Suppressor macrophage treated with lipopolysaccharide for 1 hour (primary cell): ENCODE measurements around the gene APOL3.
"Not testable (repeated sequence)": the region's sequence is repeated elsewhere in the genome, so short reads cannot be mapped to it uniquely, and the experiment has no call there.

Source experiments
- DNase-seq, 3 donors: peaks; one replicate each; pipeline ENCODE4 v3.0.0-alpha.2; 2020 to 2022

APOL3 gene

DNA sequence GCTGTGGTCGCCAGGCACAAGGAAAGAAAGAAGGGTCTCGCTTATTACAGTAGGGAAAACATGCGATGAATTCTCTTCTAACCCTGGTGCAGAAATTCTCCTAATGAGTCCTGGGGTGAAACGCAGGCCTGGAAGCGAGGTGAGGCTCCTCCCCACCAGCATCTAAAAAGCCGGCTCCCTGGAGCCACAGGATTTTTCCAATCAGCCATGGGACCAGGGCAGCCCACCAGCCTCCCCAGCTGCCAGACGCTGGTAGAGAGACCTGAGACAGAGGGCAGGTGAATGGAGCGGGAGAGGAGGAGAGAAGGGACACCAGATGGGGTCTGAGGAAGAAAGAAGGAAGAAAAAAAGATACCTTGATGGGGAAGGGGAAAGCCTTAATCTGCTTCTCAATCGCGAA, 28.6 kb downstream of the APOL3 start:
- DNase-seq: no peak

DNA sequence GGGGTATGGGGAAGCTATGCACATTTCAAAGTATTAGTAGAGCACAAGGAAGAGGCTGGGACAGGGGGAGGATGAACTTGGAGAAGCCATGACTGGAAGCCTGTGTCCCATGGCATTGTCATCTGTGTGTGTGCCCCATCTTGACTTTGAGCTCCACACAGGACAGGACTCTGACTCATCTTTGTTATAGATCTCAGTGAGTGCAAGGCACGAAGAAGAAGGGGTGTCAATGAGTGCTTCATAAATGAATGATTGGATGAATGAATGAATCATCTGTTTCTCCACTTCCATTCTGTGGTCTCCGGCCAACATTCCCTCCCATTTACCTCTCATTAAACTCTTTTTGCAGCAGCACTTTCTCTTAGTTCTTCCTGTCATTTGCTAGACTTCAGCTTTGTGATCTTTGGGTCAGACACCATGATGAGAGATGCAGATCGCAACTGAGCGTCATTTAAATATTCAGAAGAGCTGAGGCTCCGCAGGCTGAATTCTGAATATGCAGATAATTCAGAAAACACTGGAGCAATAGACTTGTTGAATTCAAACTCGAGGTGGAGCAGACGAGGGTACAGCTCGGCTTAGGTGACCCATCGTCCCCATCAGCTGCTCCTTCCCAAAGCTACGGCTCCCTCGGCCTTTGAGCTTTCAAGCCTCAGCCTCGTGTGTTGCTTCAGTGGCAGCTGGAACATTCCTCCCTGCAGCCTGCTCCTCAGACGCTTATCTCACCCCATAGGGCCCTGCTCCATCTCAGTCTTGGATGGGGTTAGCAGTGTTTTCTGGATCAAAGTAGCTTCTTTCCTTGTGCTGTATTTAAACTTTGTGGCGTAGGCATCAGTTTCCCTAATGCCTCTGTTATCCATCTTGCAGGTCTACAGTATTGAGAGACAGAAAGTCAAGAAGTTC, 30.8 kb downstream of the APOL3 start:
- DNase-seq: no peak

DNA sequence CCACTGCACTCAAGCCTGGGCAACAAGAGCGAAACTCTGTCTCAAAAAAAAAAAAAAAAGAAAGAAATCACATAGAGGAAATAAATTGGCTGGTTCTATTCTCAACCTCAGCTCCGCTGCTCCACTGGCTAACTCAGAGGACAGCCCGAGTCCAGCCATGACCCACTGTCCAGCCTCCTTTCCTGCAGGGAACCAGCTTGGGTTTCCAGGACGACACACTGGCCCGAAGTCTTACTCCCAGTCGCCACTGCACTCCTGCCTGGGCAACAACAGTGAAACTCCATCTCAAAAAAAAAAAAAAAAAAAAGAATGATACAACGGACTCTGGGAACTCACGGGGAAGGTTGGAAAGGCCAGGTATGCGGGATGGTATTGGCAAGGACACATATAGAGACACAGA, 31.5 kb downstream of the APOL3 start:
- DNase-seq: no peak

DNA sequence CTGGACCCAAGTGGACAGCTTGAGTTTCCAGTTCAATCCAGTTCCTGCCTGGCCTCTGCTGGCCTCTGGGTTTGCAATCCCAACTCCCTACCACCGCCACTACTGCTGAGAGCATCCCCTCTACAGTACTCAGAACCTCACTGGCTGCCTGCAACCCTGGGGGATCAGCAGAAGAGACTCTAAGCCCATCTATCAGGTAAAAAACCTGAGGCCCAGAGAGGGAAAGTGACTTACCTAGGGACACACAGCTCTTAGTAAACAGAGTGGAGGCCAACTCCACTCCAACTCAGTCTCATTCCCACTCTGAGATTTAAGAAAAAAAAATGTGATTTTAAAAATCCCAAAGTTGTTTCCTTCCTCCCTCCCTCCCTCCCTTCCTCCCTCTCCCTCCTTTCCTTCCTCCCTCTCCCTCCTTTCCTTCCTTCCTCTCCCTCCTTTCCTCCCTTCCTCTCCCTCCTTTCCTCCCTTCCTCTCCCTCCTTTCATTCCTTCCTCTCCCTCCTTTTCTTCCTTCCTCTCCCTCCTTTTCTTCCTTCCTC, 34.5 kb downstream of the APOL3 start:
- no peak for DNase-seq

DNA sequence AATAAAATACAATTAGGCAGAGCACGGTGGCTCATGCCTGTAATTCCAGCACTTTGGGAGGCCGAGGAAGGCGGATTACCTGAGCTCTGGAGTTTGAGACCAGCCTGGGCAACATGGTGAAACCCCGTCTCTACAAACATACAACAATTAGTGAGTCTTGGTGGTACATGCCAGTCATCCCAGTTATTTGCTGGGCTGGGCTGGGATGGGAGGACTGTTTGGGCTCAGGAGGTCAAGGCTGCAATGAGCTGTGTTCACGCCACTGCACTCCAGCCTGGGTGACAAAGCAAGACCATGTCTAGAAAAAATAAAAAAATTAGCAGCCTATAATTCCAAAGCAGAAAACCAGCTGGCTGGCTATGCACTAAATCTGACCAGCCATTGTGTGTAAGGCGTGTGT, 35.1 kb downstream of the APOL3 start:
- no peak for DNase-seq

DNA sequence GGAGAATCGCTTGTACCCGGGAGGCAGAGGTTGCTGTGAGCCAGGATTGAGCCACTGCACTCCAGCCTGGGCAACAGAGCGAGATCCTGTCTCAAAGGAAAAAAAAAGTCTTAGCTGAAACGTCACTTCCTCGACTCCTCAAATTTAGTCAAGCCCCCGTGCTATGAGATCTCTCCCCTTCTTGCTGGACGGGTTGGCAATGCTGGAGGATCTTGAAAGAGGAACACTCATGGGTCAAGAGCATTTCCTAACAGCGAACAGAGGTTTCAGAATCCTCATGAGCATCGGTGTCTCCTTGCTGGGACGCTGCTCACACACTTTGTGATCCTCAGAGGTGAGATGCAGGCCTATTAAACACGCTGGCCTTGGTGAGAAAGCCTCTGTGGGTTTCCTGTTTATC, 35.9 kb downstream of the APOL3 start:
- peak; percentile 48 to 61 (median 51) for DNase-seq

DNA sequence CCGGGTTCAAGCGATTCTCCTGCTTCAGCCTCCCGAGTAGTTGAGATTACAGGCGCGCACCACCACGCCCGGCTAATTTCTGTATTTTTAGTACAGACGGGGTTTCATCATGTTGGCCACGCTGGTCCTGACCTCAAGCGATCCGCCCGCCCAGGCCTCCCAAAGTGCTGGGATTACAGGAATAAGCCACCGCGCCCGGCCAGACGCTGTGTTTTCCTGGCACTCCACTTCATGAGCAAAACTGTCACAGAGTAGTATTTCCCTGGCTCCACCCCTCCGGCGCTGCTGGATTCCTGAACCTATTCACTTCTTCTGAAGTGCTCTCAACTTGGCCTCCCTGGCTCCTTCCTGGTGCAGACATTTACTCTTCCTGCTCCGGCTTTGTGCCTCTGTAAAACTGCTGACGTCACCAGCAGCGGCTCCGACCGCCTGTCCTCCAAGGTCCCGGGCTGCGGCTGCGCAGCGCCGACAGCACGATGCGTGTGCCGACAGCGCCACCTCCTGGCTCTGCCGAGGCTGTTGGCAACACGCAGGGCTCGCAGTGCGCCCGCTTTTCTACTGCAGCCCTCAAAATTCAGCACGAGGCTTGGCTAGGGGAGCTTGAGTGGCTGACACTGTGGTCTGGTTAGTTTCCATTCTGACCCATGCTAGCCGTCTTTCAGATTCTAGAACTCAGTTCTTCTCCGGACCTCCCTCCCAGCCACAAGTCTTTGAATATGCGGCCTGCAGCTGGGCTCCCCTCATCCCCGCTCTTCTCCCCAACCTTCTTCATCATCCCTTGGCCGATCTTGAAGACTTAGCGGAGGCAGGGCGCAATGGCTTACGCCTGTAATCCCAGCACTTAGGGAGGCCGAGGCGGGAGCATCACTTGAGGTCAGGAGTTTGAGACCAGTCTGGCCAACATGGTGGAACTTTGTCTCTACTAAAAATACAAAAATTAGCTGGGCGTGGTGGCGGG, 36.6 kb downstream of the APOL3 start:
- DNase-seq: peak; percentile 97 to 99 (median 98)

DNA sequence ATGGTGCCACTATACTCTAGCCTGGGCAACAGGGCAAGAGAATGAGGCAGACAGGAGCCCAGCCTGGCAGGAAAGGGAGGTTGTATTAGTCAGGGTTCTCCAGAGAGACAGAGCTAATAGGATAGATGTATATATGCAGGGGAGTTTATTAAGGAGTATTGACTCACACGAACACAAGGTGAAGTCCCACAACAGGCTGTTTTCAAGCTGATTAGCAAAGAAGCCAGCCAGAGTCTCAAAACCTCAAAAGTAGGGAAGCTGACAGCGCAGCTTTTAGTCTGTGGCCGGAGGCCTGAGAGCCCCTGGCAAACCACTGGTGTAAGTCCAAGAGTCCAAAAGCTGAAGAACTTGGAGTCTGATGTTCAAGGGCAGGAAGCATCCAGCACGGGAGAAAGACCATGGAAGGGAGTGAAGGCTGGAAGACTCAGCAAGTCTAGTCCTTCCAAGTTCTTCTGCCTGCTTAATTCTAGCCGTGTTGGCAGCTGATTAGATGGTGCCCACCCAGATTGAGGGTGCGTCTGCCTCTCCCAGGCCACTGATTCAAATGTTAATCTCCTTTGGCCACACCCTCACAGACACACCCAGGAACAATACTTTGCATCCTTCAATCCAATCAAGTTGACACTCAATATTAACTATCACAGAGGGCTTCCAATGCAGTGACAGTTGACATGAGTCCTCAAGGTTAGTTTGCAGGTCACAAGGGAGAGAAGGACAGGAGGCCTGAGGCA, 39.8 kb downstream of the APOL3 start:
- peak in 1 of 3 donors; percentile 12 for DNase-seq

DNA sequence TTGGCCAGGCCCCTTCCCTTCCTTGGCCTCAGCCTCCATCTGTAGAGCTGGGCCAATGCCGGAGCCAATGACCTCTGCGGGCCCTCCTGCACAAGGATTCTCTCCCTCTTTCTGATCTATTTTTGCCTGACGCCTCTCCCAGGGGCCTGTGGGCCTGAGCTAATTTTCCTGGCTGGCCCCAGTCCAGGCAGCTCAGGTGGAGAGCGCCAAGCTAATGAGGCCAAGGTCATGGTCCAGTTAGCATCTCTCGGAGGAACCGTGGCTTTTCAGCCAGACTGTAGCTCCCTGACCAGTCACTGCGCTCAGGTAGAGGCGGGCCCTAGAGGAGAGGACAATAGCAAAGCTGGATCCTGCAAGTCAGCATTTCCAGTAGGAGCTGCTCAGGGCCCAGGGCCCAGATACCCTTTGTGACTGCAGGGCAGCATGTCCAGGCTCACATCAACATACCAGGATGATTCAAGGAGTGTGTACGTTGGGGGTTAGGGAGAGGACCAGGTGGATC, 43.5 kb downstream of the APOL3 start:
- no peak for DNase-seq

DNA sequence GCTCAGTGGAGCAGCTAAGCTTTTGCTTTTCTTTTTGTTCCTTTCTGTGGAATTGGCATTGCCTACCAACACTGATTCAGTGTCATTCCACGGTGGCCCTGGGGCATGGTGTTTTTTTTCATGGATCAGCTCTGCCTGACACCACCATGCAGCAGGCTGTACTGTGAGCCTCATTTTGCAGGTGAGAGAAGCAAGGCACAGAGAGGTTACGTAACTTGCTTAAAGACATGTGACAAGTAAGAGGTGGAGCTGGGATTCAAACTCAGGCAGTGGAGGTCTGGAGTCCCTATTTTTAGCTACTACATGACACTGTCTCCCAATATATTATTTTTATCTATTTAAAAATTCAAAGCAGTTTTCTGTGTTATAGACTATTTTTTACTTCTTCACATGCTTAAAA, 44.4 kb downstream of the APOL3 start:
- no peak for DNase-seq

DNA sequence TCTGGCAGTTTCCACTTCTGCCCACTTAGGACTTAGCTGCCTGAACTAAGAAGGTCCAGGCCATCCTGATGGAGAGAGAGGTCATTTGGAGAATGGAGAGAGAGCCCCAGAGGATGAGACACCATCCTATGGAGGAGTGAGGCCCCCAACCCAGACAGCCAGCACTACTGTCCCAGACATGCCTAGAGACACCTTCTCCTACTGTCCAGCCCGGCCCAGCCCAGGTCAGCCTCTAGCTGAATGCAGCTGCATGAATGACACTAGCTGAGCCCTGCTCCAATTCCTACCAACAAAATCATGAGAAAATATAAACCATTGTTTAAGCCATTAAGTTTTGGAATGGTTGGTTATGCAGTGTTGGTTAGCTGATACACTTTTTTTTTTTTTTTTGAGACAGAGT, 47.4 kb downstream of the APOL3 start:
- no peak for DNase-seq

DNA sequence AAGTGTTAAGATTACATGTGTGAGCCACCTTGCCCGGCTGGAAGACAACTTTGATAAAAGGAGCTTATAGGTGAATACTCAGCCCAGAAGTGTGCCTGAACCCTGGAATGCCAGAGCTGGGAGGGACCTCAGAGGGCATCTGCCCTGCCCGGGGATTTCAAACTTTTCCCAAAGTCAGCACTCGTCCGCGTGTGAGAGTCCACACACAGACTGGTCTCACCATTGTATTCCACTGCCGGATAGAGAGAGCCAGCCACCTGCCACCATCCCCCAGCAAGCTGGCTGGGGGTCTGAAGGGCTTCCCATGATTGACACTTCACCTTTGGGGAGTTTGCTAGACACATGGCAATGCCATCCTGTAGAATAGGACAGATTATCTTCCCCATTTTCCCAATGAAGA, 49.2 kb downstream of the APOL3 start:
- DNase-seq: no peak

DNA sequence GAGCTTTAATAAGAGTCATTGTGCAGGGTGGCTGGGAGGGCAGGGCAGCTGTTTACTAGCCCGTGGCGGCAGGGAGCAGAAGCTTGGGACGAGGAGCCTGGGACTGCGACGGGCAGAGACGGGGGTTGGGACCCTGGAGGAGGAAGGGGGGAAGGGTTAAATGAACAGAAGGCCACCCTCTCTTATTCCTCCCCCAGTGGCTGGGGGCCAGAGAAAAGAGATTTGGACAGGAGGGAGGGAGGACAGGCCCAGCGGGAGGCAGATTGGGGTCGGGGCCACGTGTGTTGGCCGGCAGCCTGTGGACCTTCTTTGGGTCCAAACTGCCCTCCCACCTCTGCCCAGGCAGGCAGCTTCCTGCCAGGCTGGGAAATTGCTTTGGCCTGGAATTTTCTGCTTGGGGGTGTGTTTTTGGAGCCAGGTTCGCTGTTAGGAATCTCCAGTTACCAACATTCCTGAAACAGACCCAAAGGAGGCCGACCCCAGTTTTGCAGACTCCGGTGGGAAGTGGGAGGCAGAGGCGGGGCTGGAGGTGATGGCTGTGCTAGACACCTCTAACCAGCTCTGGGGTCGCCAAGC, 50.2 kb downstream of the APOL3 start:
- DNase-seq: no peak

DNA sequence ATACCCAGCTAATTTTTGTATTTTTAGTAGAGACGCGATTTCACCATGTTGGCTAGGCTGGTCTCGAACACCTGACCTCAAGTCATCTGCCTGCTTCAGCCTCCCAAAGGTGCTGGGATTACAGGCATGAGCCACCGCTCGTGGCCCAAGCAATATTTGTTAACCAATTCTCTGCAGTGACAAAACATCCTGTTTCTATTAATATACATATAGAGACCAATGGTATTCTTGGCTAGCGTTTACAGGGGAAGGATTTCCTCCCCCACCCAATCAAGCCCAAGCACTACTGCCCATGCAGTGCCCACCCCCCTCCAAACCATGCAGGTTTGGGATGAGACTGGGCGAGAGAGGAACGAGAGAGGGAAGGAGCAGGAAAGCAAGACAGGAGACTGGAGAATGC, 53.1 kb downstream of the APOL3 start:
- no peak for DNase-seq

DNA sequence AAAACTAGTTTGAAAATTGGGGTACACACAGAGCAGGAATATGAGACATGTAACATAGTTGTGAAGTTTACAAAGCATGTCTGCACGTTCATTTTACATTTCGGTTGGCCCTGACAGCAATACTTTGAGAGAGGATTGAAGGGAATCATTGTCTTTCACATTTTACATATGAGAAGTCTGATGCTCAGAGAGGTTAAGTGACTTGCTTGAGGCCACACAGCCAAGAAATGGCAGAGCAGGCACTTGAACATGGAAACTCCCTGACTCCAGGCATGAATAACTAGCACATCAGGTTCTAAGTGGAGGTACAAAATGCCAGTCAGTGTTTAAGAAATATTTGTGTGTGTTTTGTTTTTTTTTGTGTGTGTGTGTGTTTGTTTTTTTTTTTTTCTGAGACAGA, 53.6 kb downstream of the APOL3 start:
- no peak for DNase-seq

DNA sequence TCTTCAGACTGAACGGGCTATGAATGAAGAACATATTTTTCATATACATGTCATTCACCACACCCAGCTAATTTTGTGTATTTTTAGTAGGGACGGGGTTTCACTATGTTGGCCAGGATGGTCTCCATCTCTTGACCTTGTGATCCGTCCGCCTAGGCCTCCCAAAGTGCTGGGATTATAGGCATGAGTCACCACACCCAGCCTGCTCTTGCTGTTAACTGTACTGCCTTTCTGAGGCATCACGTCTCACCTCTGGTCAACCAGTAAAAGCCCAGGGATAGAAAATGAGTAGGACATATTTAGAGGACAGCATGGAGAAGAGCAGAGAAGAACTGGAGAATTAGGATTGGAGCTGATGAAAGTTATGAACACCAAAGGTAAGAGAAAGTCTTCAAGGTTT, 55.6 kb downstream of the APOL3 start:
- DNase-seq: no peak

DNA sequence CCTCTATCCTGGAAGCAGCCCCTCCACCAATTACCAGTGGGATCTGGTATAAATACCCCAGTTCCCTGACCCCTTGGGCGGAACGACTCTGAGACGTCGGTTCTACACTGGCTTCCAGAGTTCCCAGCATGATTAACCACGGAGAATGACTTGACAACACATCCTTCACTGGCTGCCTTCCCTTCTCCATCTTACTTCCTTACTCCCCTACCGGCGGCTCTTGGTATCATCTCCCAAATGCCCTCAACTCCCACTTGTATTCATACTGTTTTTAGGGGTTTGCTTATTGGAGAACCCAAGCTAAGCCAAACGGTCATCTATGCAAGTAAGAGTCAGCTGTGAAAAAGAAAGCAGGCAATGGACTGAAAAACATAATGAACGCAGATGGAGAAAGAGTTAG, 56.1 kb downstream of the APOL3 start:
- DNase-seq: no peak

DNA sequence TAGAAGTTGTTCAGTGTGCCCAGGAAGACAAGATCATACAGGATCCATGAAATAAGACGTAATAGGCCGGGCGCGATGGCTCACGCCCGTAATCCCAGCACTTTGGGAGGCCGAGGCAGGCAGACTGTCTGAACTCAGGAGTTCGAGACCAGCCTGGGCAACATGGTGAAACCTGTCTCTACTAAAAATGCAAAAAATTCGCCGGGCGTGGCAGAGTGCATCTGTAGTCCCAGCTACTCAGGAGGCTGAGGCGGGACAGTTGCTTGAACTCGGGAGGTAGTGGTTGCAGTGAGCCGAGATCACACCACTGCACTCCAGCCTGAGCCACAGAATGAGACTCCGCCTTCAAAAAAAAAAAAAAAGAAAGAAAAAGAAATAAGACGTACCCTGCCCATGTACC, 56.7 kb downstream of the APOL3 start:
- no peak for DNase-seq

DNA sequence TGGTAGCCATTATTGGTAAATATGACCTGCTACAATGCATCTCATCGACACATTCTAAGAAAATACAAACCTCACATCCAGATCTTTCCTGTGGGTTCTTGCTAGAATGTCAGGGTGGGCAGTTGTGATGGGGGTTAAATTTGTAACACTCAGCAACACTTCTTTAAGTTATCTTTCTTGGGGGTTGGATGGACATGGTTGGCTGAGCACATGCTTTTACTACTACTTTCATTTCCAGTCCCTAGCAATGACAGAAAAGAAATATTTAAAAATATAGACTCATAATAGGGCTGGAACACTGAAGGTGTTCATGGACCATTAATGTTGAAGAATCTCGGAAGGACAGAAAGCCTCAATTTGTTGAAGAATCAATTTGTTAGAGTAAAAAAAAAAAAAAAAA, 57.6 kb downstream of the APOL3 start:
- DNase-seq: no peak

DNA sequence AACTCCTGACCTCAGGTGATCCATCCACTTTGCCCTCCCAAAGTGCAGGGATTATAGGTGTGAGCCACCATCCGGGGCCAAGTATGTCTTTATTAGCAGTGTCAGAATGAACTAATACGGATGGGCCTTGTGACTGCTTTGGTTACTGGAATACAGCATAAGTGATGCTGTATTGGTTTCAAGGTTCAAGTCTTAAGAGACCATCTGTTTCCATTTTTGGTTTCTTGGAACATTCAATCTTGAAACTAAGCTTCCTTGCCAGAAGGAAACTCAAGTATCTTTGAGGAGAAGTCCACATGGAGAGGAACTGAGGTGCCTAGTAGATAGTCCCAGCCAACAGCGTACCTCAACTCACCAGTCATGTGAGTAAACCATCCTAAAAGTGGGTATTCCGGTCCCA, 58.8 kb downstream of the APOL3 start:
- DNase-seq: no peak

DNA sequence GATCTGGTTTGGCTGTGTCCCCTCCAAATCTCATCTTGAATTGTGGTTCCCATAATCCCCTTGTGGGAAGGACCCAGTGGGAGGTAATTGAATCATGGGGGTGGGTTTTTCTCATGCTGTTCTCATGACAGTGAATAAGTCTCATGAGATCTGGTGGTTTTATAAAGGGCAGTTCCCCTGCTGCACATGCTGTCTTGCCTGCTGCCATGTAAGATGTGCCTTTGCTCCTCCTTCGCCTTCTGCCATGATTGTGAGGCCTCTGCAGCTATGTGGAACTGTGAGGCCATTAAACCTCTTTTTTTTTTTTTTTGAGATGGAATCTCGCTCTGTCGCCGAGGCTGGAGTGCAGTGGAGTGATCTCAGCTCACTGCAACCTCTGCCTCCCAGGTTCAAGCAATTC, 59.6 kb downstream of the APOL3 start:
- DNase-seq: not testable (repeated sequence)

DNA sequence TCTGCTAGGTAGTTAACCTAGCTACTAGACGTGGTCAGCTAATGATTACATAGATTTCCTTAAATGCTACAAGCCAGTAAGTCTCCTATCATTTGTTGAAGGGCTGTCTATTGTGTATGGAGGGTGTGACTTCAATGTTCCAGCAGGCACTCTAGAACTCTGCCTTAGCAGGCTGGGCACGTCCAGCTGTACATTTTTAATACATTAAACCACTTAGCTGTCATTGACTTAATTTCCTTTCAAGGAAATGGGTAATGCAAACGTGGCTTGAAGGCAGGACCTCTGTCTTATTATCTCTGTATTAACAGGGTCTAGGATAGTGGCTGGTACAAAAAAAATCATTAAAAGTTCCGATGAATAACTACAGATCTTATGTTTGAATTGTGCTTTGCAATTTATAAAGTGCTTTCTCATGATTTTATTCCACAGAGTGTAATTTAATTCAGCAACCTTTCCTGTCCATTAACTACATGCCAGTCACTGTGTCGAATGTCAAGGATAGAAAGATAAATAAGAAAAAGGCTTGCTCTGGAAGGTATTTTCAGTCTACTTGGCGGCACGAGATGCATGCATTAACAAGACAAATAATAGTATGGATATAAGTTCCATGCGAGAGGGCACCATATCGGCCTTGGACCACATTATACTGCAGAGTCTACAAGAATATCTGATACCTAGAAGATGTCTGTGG, 60.3 kb downstream of the APOL3 start:
- no peak for DNase-seq
